Measurements from ENCODE around the gene MAD1L1.

The MAD1L1 gene

DNA sequence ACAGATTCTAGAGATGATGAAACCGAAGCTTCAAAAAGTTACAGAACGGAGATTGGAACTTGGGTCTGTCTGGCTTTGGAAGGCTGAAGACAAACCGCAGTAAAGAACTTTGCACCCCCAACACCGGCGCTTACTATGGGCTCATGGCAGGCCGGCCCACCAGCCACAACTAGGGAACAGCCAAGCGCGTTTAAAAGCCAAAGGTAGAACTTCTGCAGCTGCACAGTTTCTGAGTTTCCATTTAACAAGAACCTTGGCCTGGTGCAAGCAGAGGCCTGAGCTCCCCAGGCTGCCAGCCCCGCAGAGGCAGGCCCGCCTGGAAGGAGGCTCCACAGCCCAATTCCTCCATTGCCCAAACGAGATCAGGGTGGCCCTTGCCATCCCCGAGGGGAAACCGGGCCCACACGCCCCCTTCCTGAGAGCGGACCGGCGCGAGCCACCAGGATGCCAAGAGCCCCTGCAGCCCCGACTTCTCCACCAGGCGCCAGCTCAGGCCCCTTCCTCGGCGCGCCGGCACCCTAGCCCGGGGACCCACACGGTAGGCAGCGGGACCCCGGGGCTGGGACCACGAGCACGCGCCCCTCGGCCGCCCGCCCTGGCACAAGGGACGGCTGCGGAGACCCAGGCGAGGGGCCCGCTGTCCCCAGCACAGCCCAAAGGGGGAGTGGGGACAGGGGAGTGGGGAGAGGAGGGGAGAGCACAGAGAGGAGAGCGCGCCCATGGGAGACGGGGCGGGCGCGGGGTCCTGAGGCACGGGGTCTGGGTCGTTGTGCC, 566 bp downstream of the MAD1L1 start:
- Histone ChIP-seq H3K4me3 (ENCODE audit: low read depth, low read length) (peak overlapping the region; percentile 88), H3K4me1 (ENCODE audit: control insufficient read depth, insufficient read depth, low read length) (peaks cover 4% of the 10 kb centered on the region), H3K9me3 (ENCODE audit: control insufficient read depth, insufficient read depth, low read length) (no peaks in the 10 kb centered on the region), H3K27me3 (ENCODE audit: control insufficient read depth, insufficient read depth, low read length) (no peaks in the 10 kb centered on the region), H3K9ac (ENCODE audit: low read depth, low read length) (peak overlapping the region; percentile 89), H3K36me3 (ENCODE audit: control insufficient read depth, insufficient read depth, low read length) (peaks cover 31% of the 10 kb centered on the region)

DNA sequence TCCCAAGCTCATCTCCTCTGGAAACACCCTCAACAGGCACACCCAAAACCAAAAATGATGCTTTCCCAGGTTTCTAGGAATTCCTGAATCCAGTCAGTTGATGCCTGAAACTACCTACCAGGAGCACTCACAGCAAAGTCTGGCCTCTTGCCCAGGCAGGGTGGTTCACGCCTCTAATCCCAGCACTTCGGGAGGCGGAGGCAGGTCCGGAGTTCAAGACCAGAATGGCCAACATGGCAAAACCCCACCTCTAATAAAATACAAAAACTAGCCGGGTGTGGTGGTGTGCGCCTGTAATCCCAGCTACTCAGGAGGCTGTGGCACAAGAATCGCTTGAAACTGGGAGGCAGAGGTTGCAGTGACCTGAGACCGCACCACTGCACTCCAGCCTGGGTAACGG, 1.9 kb downstream of the MAD1L1 start:
- no peaks in the 10 kb centered on the region for H3K27me3 ChIP-seq (ENCODE audit: control insufficient read depth, insufficient read depth, low read length)
- no peaks in the 10 kb centered on the region for H3K9me3 ChIP-seq (ENCODE audit: control insufficient read depth, insufficient read depth, low read length)
- H3K9ac ChIP-seq (ENCODE audit: low read depth, low read length): no peak overlapping the region
- H3K36me3 ChIP-seq (ENCODE audit: control insufficient read depth, insufficient read depth, low read length): peaks cover 35% of the 10 kb centered on the region
- peaks cover 4% of the 10 kb centered on the region for H3K4me1 ChIP-seq (ENCODE audit: control insufficient read depth, insufficient read depth, low read length)
- no peak overlapping the region for H3K4me3 ChIP-seq (ENCODE audit: low read depth, low read length)

DNA sequence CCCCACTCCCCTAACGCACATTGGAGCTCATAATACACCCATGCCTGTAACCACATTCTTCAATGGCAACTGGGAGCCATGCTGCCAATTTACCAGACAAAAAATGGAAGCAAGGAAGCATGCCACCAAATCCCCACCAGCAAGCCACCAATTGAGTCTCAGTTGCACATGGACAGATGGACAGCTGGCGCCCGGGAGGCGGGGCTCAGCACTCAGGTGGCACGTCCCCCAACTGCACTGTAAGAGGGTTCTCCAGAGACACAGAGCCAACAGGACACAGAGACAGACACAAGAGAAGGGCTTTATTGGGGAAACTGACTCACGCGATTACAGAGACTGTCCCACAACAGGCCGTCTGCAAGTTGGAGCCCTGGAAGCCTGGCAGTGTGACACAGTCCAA, 2.5 kb downstream of the MAD1L1 start:
- Histone ChIP-seq H3K9ac (ENCODE audit: low read depth, low read length) (no peak overlapping the region), H3K36me3 (ENCODE audit: control insufficient read depth, insufficient read depth, low read length) (peaks cover 40% of the 10 kb centered on the region), H3K4me3 (ENCODE audit: low read depth, low read length) (no peak overlapping the region), H3K4me1 (ENCODE audit: control insufficient read depth, insufficient read depth, low read length) (peaks cover 4% of the 10 kb centered on the region), H3K9me3 (ENCODE audit: control insufficient read depth, insufficient read depth, low read length) (no peaks in the 10 kb centered on the region), H3K27me3 (ENCODE audit: control insufficient read depth, insufficient read depth, low read length) (no peaks in the 10 kb centered on the region)

DNA sequence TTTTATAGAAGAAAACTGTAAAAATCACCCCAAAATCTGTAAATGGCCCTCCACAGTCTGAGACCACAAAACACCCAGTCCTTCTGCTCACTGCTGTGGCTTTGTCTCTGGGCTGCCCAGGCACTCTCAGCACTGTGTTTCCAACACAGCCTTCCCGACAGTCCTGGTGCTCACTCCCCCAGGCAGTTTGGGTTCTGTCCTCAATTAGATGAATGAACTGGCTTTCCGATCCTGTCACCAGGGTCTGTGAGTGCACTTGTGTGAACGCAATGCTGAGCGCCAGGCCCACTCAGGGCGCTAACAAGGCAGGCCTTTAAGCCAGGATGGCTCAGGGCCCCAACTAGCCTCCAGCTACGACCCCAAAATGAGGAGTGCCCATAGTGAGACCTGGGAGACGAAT, 3.3 kb downstream of the MAD1L1 start:
- Histone ChIP-seq H3K4me1 (ENCODE audit: control insufficient read depth, insufficient read depth, low read length) (peaks cover 4% of the 10 kb centered on the region), H3K9me3 (ENCODE audit: control insufficient read depth, insufficient read depth, low read length) (no peaks in the 10 kb centered on the region), H3K4me3 (ENCODE audit: low read depth, low read length) (no peak overlapping the region), H3K27me3 (ENCODE audit: control insufficient read depth, insufficient read depth, low read length) (no peaks in the 10 kb centered on the region), H3K9ac (ENCODE audit: low read depth, low read length) (no peak overlapping the region), H3K36me3 (ENCODE audit: control insufficient read depth, insufficient read depth, low read length) (peaks cover 39% of the 10 kb centered on the region)

DNA sequence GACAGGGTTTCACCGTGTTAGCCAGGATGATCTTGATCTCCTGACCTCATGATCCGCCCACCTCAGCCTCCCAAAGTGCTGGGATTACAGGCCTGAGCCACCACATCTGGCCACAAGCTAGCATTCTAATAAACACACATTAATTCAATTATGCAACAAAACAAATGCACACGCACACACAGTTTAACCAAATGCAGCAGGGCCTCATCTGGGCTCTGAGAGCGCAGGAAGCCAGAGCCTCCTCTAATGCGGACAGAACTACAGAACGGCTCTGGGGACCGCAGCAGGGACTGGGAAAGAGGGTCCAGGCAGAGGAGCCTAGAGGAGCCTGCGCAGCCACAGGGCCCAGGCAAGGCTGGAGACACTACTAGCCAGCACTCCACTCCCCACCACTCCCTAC, 3.8 kb downstream of the MAD1L1 start:
- Histone ChIP-seq H3K36me3 (ENCODE audit: control insufficient read depth, insufficient read depth, low read length) (peaks cover 43% of the 10 kb centered on the region), H3K27me3 (ENCODE audit: control insufficient read depth, insufficient read depth, low read length) (no peaks in the 10 kb centered on the region), H3K4me1 (ENCODE audit: control insufficient read depth, insufficient read depth, low read length) (peaks cover 4% of the 10 kb centered on the region), H3K9ac (ENCODE audit: low read depth, low read length) (no peak overlapping the region), H3K4me3 (ENCODE audit: low read depth, low read length) (no peak overlapping the region), H3K9me3 (ENCODE audit: control insufficient read depth, insufficient read depth, low read length) (no peaks in the 10 kb centered on the region)

DNA sequence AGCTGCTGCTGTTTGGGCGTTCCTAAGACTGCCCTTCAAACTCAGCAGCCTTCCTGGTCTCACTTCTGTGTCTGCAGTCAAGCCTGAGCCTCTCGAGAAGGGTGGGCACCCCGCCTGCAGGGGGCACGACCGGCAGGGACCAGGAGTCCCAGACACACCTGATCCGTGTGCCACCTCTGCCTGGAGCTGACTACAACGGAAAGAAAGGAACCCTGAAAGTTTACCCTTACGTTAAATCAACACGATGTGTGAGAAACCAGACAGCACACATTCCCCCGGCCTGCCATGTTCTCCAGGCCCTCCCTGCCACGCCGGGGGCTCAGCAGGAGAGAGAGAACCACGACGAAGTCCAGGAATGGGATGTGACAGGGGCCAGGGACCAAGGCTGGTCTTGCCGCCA, 5.0 kb downstream of the MAD1L1 start:
- no peak overlapping the region for H3K9ac ChIP-seq (ENCODE audit: low read depth, low read length)
- H3K9me3 ChIP-seq (ENCODE audit: control insufficient read depth, insufficient read depth, low read length): no peaks in the 10 kb centered on the region
- H3K27me3 ChIP-seq (ENCODE audit: control insufficient read depth, insufficient read depth, low read length): no peaks in the 10 kb centered on the region
- no peak overlapping the region for H3K4me3 ChIP-seq (ENCODE audit: low read depth, low read length)
- H3K36me3 ChIP-seq (ENCODE audit: control insufficient read depth, insufficient read depth, low read length): peaks cover 47% of the 10 kb centered on the region
- H3K4me1 ChIP-seq (ENCODE audit: control insufficient read depth, insufficient read depth, low read length): peaks cover 4% of the 10 kb centered on the region

DNA sequence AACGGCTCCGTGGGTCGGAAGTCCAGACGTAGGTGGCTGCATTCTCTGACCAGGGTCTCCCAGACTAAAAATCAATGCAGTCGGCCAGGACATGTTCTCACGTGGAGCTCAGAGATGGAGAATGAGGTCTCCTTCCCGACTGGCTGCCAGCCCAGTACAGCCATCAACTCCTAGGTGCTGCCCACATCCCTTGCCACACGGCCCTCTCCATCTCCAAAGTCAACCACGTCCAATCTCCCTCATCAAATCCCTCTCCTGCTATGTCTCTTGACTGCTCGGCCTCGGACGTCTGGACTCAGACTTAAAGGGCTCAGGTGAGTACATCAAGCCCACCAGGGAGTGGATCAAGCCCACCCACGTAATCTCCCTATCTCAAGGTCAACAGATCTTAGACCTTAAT, 6.9 kb downstream of the MAD1L1 start:
- Histone ChIP-seq H3K4me3 (ENCODE audit: low read depth, low read length) (no peak overlapping the region), H3K27me3 (ENCODE audit: control insufficient read depth, insufficient read depth, low read length) (no peaks in the 10 kb centered on the region), H3K4me1 (ENCODE audit: control insufficient read depth, insufficient read depth, low read length) (no peaks in the 10 kb centered on the region), H3K9ac (ENCODE audit: low read depth, low read length) (no peak overlapping the region), H3K36me3 (ENCODE audit: control insufficient read depth, insufficient read depth, low read length) (peaks cover 58% of the 10 kb centered on the region), H3K9me3 (ENCODE audit: control insufficient read depth, insufficient read depth, low read length) (no peaks in the 10 kb centered on the region)

DNA sequence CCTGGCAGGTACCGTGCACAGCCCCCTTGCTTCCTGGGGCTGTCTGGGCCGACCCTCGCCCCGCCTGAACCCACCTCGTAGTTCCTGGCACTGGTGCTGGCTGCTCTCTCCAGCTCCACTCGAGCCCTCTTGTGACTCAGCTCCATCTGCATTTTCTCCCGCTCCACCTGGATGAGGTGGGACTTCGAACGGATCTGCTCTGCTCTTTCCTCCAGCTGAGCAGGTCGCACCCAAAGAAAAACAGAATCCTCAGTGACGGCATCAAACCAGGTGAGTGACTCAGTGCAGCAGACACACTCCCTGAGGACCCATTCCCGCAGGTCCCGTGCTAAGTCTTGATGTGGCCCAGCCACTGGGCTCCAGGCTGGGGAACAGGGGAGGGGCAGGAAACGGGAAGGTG, 7.4 kb downstream of the MAD1L1 start:
- Histone ChIP-seq H3K36me3 (ENCODE audit: control insufficient read depth, insufficient read depth, low read length) (peaks cover 63% of the 10 kb centered on the region), H3K9me3 (ENCODE audit: control insufficient read depth, insufficient read depth, low read length) (no peaks in the 10 kb centered on the region), H3K4me3 (ENCODE audit: low read depth, low read length) (no peak overlapping the region), H3K4me1 (ENCODE audit: control insufficient read depth, insufficient read depth, low read length) (no peaks in the 10 kb centered on the region), H3K9ac (ENCODE audit: low read depth, low read length) (no peak overlapping the region), H3K27me3 (ENCODE audit: control insufficient read depth, insufficient read depth, low read length) (no peaks in the 10 kb centered on the region)

DNA sequence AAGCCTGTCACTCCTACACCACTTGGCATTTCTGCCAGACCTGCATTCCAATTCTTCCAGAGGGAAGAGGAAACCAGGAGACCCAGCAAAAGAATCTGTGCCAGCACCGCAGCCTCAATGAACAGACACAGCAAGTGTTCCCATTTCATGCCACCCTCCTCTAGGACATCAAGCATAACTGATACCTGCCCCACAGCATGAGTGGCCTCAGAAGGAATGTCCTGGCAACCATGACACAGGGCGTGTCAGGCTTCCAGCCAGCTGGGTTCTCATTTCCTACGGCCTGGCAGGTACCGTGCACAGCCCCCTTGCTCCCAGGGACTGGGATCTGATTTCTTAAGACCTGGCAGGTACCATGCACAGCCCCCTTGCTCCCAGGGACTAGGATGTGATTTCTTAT, 7.8 kb downstream of the MAD1L1 start:
- no peak overlapping the region for H3K4me3 ChIP-seq (ENCODE audit: low read depth, low read length)
- H3K27me3 ChIP-seq (ENCODE audit: control insufficient read depth, insufficient read depth, low read length): no peaks in the 10 kb centered on the region
- peaks cover 66% of the 10 kb centered on the region for H3K36me3 ChIP-seq (ENCODE audit: control insufficient read depth, insufficient read depth, low read length)

DNA sequence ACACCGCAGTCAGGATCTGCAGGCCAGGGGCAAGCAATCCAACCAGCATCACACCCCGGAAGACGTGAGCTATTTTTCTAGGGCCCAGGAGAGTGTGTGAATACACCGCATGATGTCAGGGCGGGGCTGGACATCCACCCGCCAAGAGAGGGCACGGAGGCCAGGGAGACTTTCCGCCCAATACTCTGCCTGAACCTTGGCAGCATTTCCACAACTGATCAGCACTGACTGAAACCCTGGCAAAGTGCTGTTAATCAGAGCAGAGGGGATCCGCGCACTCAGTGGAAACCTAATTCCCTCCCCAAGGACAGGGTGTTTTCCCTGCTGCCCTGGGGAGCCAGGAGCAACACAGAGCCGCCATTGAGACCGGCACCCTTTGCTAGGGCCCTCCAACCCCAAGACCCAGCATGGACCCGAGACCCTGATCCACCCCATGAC, 8.2 kb downstream of the MAD1L1 start:
- H3K36me3 ChIP-seq (ENCODE audit: control insufficient read depth, insufficient read depth, low read length): peaks cover 64% of the 10 kb centered on the region
- H3K9me3 ChIP-seq (ENCODE audit: control insufficient read depth, insufficient read depth, low read length): no peaks in the 10 kb centered on the region
- H3K27me3 ChIP-seq (ENCODE audit: control insufficient read depth, insufficient read depth, low read length): no peaks in the 10 kb centered on the region
- H3K9ac ChIP-seq (ENCODE audit: low read depth, low read length): peak overlapping the region; percentile 12
- H3K4me3 ChIP-seq (ENCODE audit: low read depth, low read length): no peak overlapping the region
- no peaks in the 10 kb centered on the region for H3K4me1 ChIP-seq (ENCODE audit: control insufficient read depth, insufficient read depth, low read length)

More for the DNA sequence above, 7.8 kb downstream of the MAD1L1 start:
- Histone ChIP-seq H3K4me1 (ENCODE audit: control insufficient read depth, insufficient read depth, low read length) (no peaks in the 10 kb centered on the region), H3K9ac (ENCODE audit: low read depth, low read length) (peak overlapping the region; percentile 12), H3K9me3 (ENCODE audit: control insufficient read depth, insufficient read depth, low read length) (no peaks in the 10 kb centered on the region)

DNA sequence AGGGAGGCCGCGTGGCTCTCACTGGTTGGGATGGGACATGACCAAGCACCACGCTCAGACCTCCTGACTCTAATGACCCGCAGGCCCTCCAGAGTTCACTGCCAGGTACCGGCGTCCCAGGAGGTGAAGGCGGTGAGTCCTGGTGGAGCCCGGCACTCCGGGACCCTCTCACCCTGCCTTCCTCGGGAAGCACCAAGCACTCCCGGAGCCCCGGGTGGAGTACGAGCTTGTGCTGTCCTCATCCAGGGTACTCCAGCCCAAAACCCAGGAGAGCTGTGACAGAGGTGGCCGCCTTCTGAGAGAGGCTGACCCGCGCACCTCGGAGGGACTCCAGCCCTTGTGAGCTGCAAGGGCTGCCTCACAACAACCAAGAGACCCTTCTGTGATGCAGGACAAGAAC, 9.4 kb downstream of the MAD1L1 start:
- Histone ChIP-seq H3K9ac (ENCODE audit: low read depth, low read length) (no peak overlapping the region), H3K9me3 (ENCODE audit: control insufficient read depth, insufficient read depth, low read length) (no peaks in the 10 kb centered on the region), H3K4me1 (ENCODE audit: control insufficient read depth, insufficient read depth, low read length) (no peaks in the 10 kb centered on the region), H3K36me3 (ENCODE audit: control insufficient read depth, insufficient read depth, low read length) (peaks cover 62% of the 10 kb centered on the region), H3K4me3 (ENCODE audit: low read depth, low read length) (no peak overlapping the region), H3K27me3 (ENCODE audit: control insufficient read depth, insufficient read depth, low read length) (no peaks in the 10 kb centered on the region)

DNA sequence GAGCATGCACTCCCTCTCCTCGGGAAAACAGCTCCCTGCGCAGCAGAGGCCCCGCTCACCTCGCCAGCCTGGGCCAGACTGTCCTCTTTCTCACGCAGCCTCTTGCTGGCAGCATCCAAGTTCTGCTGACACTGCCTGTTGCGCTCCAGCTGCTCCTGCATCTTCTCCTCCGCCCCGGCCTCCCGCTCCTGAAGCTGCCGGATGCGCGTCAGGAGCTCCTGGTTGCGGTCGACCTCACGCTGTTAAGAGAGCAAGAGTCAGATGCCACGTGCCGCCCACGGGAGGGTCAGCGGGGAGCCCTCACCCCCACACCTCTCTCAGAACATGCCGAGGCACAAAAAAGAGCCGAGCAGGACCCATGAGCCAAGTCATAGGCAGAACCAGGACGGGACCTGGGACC, 10.2 kb downstream of the MAD1L1 start:
- Histone ChIP-seq H3K4me1 (ENCODE audit: control insufficient read depth, insufficient read depth, low read length) (no peaks in the 10 kb centered on the region), H3K9ac (ENCODE audit: low read depth, low read length) (no peak overlapping the region), H3K4me3 (ENCODE audit: low read depth, low read length) (no peak overlapping the region), H3K36me3 (ENCODE audit: control insufficient read depth, insufficient read depth, low read length) (peaks cover 62% of the 10 kb centered on the region), H3K9me3 (ENCODE audit: control insufficient read depth, insufficient read depth, low read length) (no peaks in the 10 kb centered on the region), H3K27me3 (ENCODE audit: control insufficient read depth, insufficient read depth, low read length) (no peaks in the 10 kb centered on the region)
